Chondrocyte (in vitro differentiated cells): Measurements from ENCODE around the gene COA5. TPM values are rescaled to one million over a fixed set of nuclear protein-coding genes. Genes with fewer than 3 reads are reported as not detected.

Experiments
- DNase-seq: peaks from one replicate; pipeline ENCODE4 v3.0.0; 2021; ENCODE audit warnings: mixed read lengths, low spot score
- H3K27ac Mint-ChIP-seq: one replicate; pipeline ENCODE4 v1.8.0; 2021; ENCODE audit warnings: mild to moderate bottlenecking, moderate library complexity, mixed read lengths; ENCODE audit not compliant: unreplicated experiment
- H3K27me3 Mint-ChIP-seq: 2 replicates; pipeline ENCODE4 v1.8.0; 2021; ENCODE audit warnings: low read depth, mixed read lengths
- H3K36me3 Mint-ChIP-seq: 2 replicates; pipeline ENCODE4 v1.8.0; 2021; ENCODE audit warnings: low read depth, mixed read lengths
- H3K4me1 Mint-ChIP-seq: 2 replicates; pipeline ENCODE4 v1.8.0; 2021; ENCODE audit warnings: low read depth, mild to moderate bottlenecking, mixed read lengths
- H3K4me3 Mint-ChIP-seq: one replicate; pipeline ENCODE4 v1.8.0; 2021; ENCODE audit warnings: mild to moderate bottlenecking, moderate library complexity, mixed read lengths; ENCODE audit not compliant: unreplicated experiment
- H3K9me3 Mint-ChIP-seq: 2 replicates; pipeline ENCODE4 v1.8.0; 2021; ENCODE audit warnings: low read depth, mixed read lengths
- total RNA-seq: library from RNA; stranded (reverse); gene quantifications from 3 replicates; pipeline ENCODE4 v1.2.1, GENCODE V29; 2021
- TF ChIP-seq, protein P1 (sequence below): fragments of 200-600 bp; sonication (generic); IDR thresholded peaks from 2 replicates; pipeline ENCODE4 v1.5.0; 2021; ENCODE audit warnings: antibody characterized with exemption, mild to moderate bottlenecking, moderate library complexity

Gene COA5
- total RNA-seq, 1 donor from 2014 or later: 16.7 TPM

DNA sequence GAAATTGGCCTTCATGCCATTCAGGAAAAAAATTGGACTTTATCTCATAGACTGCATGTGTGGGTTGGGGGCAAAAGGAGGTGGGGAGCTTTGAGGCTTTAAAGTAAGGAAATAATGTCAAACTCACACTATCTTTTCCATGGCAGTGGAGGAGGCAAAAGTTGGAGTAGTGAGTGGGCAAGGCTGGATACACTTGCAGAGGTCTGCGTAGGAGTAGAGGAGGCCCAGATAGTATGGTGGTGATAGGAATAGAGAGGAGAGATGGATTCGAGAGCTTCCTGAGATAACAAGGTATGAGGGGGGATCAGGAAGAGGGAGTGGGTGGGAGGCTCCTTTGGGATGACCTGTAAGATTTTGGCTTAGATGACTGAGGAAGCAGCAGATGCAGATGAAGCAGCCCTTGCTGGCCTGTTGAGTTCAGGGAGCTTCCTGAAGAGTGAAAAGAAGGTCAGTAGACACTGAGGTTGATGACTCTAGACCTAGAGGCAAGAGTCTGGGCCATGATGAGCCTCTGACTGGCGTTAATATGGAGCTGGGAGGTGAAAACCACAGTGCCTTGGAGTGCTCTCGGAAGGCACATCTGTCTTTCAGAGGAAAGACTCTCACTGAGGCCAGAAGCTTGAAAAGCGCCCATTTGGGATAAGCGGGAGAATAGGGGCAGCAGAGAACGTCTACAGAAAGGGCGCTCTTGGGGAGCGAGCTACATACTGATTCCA is 5.9 kb upstream of the COA5 start:
- Mint-ChIP-seq H3K36me3 (peaks cover 41% of the 10 kb centered on the region), H3K4me1 (peaks cover 25% of the 10 kb centered on the region), H3K27ac (no peak overlapping the region), H3K4me3 (no peak overlapping the region), H3K9me3 (no peaks in the 10 kb centered on the region), H3K27me3 (no peaks in the 10 kb centered on the region)
- no peak for DNase-seq
- TF ChIP-seq, protein P1, sequence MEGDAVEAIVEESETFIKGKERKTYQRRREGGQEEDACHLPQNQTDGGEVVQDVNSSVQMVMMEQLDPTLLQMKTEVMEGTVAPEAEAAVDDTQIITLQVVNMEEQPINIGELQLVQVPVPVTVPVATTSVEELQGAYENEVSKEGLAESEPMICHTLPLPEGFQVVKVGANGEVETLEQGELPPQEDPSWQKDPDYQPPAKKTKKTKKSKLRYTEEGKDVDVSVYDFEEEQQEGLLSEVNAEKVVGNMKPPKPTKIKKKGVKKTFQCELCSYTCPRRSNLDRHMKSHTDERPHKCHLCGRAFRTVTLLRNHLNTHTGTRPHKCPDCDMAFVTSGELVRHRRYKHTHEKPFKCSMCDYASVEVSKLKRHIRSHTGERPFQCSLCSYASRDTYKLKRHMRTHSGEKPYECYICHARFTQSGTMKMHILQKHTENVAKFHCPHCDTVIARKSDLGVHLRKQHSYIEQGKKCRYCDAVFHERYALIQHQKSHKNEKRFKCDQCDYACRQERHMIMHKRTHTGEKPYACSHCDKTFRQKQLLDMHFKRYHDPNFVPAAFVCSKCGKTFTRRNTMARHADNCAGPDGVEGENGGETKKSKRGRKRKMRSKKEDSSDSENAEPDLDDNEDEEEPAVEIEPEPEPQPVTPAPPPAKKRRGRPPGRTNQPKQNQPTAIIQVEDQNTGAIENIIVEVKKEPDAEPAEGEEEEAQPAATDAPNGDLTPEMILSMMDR: no peak

DNA sequence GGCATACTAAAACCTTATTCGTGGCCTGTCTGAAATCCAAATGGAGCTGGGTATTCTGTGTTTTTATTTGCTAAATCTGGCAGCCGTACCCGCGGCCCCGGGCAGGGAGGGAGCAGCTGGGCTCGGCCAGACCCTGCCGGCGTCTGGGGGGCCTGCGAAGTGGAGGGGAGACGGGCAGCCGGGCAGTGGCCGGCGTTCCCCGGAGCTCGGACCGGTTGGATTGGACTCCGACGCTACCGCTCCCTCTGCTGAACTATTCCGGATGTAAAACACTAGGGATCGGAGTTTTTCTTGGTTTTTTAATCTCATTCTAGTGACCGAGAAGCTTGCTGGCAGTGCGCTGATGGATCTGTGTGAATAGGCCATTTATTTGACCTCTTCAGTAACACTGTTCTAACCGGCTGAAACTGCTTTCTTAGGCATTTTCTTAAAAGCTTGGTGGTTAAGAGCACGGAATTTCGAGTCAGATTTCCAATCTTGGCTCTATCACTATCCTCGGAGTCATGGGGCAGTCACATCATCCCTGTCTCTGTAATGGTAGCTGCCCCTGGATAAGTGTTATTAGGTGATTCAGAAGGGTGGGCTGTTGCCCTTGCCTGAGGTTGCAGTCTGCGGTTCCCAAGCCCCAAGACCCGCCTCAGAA is 771 bp upstream of the COA5 start:
- TF ChIP-seq, protein P1: no peak
- no peaks in the 10 kb centered on the region for H3K27me3 Mint-ChIP-seq
- peaks cover 18% of the 10 kb centered on the region for H3K36me3 Mint-ChIP-seq
- peak overlapping the region; percentile 96 for H3K27ac Mint-ChIP-seq
- H3K4me3 Mint-ChIP-seq: peak overlapping the region; percentile 85
- DNase-seq: no peak
- no peaks in the 10 kb centered on the region for H3K9me3 Mint-ChIP-seq
- peaks cover 58% of the 10 kb centered on the region for H3K4me1 Mint-ChIP-seq

- Mint-ChIP-seq H3K4me1 (peaks cover 58% of the 10 kb centered on the region), H3K27me3 (no peaks in the 10 kb centered on the region), H3K27ac (peak overlapping the region; percentile 81), H3K36me3 (peaks cover 10% of the 10 kb centered on the region), H3K9me3 (no peaks in the 10 kb centered on the region), H3K4me3 (peak overlapping the region; percentile 85)
- DNase-seq: no peak
- TF ChIP-seq, protein P1: no peak
Observed at GRCh38 chr2:98607741-98608115, 584 bp downstream of the COA5 start.

DNA sequence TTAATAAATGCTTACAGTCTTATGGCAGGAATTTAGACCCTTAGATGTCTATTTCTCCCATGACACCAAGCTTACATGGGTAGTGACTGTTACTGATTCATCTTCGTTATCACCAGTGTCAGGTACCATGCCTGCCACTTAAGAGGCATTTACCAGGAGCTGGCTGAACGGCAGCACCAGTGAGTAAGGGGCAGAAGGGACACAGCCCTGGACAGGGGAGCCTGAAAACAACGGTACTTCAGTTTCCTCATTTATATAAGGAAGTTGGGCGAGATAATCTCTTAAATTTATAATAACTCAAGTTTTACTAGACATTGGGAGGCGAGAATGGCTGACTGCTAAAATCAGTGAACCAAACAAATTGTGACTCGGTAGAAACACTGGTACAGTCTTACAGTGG is 1.2 kb downstream of the COA5 start:
- H3K4me3 Mint-ChIP-seq: peak overlapping the region; percentile 85
- DNase-seq: no peak
- peak overlapping the region; percentile 34 for H3K27ac Mint-ChIP-seq

GRCh38 chr2:98606431-98606830 is 1.9 kb downstream of the COA5 start:
- TF ChIP-seq, protein P1: no peak
- H3K36me3 Mint-ChIP-seq: peaks cover 9% of the 10 kb centered on the region
- peak overlapping the region; percentile 85 for H3K4me3 Mint-ChIP-seq
- peaks cover 55% of the 10 kb centered on the region for H3K4me1 Mint-ChIP-seq
- no peaks in the 10 kb centered on the region for H3K9me3 Mint-ChIP-seq
- H3K27ac Mint-ChIP-seq: no peak overlapping the region
- H3K27me3 Mint-ChIP-seq: no peaks in the 10 kb centered on the region
- no peak for DNase-seq

More for the DNA sequence above, 1.2 kb downstream of the COA5 start:
- TF ChIP-seq, protein P1: no peak
- H3K27me3 Mint-ChIP-seq: no peaks in the 10 kb centered on the region
- H3K4me1 Mint-ChIP-seq: peaks cover 58% of the 10 kb centered on the region
- H3K36me3 Mint-ChIP-seq: peaks cover 10% of the 10 kb centered on the region
- H3K9me3 Mint-ChIP-seq: no peaks in the 10 kb centered on the region
